ENCODE results near the gene UROC1.

DNA sequence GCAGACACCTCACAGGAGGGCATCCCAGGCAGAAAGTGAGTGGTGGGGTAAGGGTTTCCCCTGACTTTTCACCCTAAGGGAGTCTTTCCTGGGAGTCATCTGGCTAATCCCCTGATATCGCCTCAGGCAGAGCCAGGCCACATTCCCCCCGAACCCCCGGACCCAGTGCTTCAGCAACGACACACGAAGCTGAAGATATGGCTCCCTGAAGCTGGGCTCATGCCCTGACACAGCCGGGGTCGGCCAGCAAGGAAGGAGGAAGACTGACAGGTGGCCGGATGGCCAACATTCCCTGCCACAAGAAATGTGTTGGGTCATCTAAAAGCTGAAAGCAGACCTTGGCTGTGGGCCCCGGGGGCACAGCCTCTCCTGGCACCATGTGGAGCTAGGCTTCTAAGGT, 20.7 kb upstream of the UROC1 start:
- TF ChIP-seq CTCF (IDR thresholded peaks at IDR 0.05) (no peak), POLR2A (IDR thresholded peaks at IDR 0.05) (no peak)
